Tibial nerve (tissue), 3 donors: ENCODE measurements around the gene UGDH.

Experiments used
- CTCF ChIP-seq, 5 experiments: fragments of 200-600 bp in 3 of 5; fragments of 450-650 bp in 2 of 5; sonication (generic) in 3 of 5; IDR thresholded peaks; one replicate each; pipeline ENCODE4 v1.5.1; 2016 to 2019; ENCODE audit warnings: antibody characterized with exemption in 5 of 5, mild to moderate bottlenecking in 3 of 5, moderate library complexity in 2 of 5
- POLR2A ChIP-seq, 2 donors: fragments of 450-650 bp; IDR thresholded peaks; one replicate each; pipeline ENCODE4 v1.6.1; 2017; ENCODE audit warnings: antibody characterized with exemption in 2 of 2, mild to moderate bottlenecking in 2 of 2, moderate library complexity in 2 of 2

DNA sequence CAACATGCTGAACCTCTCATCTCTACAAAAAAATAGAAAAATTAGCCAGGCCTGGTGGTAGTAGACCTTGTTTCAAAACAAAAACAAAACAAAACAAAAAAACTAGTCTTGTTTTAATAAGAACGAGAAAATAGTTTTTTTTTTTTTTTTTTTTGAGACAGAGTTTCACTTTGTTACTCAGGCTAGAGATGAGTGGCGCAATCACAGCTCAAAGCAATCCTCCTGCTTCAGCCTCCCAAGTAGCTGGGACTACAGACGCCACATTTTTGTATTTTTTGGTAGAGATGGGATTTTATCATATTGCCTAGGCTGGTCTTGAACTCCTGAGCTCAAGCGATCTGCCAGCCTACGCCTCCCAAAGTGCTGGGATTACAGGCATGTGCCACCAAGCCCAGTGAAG is 47.7 kb upstream of the UGDH start:
- TF ChIP-seq CTCF (IDR thresholded peaks at IDR 0.05): no peak
- TF ChIP-seq POLR2A (IDR thresholded peaks at IDR 0.05): no peak
